ENCODE results near the gene TBX4.

TBX4 gene

DNA sequence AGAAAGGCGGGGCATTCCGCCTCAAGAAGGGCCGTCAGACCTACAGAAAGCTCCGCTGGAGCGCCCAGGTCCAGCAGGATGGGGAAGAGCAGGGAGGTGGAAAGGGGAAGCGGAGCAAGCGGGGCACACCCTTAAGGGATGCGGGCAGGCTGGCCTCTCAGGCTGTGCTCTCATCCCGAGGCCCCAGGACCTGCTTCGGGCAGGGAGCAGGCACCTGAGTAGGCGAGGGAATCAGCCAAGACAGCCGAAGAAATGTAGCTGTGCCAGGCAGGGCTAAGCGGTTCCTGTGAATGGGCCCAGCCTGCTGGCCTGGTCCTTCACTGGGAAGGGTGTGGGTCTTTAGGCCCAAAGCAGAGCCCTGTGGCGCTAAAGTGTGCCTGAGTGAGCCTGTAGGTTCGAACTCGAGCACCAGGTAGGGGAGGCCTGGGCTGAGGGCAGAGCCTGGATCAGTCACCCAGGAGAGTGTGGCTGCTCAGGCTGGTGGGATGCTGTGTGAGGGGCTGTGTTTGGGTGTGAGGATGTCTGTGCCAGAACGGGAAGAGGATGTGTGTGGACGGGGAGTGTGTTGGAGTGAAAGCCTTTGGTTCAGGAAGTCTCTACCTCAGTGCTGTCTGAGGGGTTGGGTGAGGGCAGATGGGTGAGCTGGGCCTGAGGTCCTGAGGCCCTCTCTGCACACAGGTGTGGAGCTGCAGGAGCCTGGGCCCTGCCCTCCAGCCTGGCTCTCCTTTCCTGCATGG lies 3.3 kb downstream of the TBX4 start:
- Histone ChIP-seq H3K9ac (ENCODE audit: low read depth, low read length, poor library complexity, severe bottlenecking) (no peak overlapping the region), H3K9me3 (ENCODE audit: insufficient read depth, low read depth, low read length) (no peaks in the 10 kb centered on the region), H3K4me2 (ENCODE audit: low read depth, low read length, poor library complexity, severe bottlenecking) (no peak overlapping the region), H3K4me1 (ENCODE audit: insufficient read depth, low read length, poor library complexity, severe bottlenecking) (peaks cover 11% of the 10 kb centered on the region), H3K27me3 (ENCODE audit: insufficient read depth, low read length, poor library complexity, severe bottlenecking) (no peaks in the 10 kb centered on the region), H3K9me2 (replicated peaks; ENCODE audit: low read depth, low read length) (no peaks in the 10 kb centered on the region), H4K20me1 (ENCODE audit: insufficient read depth, low read length, poor library complexity, severe bottlenecking) (no peaks in the 10 kb centered on the region), H3K79me2 (ENCODE audit: insufficient read depth, low read length) (no peaks in the 10 kb centered on the region), H3K36me3 (ENCODE audit: insufficient read depth, low read length) (no peaks in the 10 kb centered on the region), H2AFZ (ENCODE audit: low read length) (no peak overlapping the region), H3K4me3 (ENCODE audit: low read length, poor library complexity, severe bottlenecking) (no peak overlapping the region), H3F3A (ENCODE audit: low read depth) (no peaks in the 10 kb centered on the region)
- TF ChIP-seq, protein P1, sequence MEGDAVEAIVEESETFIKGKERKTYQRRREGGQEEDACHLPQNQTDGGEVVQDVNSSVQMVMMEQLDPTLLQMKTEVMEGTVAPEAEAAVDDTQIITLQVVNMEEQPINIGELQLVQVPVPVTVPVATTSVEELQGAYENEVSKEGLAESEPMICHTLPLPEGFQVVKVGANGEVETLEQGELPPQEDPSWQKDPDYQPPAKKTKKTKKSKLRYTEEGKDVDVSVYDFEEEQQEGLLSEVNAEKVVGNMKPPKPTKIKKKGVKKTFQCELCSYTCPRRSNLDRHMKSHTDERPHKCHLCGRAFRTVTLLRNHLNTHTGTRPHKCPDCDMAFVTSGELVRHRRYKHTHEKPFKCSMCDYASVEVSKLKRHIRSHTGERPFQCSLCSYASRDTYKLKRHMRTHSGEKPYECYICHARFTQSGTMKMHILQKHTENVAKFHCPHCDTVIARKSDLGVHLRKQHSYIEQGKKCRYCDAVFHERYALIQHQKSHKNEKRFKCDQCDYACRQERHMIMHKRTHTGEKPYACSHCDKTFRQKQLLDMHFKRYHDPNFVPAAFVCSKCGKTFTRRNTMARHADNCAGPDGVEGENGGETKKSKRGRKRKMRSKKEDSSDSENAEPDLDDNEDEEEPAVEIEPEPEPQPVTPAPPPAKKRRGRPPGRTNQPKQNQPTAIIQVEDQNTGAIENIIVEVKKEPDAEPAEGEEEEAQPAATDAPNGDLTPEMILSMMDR (conservative IDR thresholded peaks at IDR 0.05; ENCODE audit: low read length), result no peak
- TF ChIP-seq EZH2phosphoT487 (IDR thresholded peaks at IDR 0.05; ENCODE audit: borderline replicate concordance), result no peak

DNA sequence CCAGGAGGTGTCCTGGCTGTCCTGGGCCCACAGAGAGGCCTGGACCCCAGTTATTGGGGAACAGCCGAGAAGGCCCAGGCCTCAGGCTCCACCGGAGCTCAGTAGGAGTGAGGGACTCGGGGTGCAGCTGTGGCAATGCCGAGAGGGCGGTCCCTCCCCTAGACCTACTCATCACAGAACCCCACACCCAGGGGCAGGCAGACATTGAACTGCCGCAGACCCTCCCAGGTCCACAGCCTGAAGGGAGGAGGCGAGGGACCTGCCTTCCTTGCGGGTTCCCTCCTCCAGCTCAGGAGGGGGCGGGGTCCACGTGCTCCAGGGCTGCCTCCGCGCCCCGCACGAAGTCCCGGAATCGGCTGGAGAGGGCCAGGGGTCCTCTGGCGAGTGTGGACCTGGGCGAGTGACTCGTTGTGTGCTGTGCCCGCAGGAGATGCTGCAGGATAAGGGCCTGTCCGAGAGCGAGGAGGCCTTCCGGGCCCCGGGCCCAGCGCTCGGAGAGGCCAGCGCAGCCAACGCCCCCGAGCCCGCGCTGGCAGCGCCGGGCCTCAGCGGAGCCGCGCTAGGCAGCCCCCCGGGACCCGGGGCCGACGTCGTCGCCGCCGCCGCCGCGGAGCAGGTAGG lies 3.9 kb downstream of the TBX4 start:
- H3K27me3 ChIP-seq (ENCODE audit: insufficient read depth, low read length, poor library complexity, severe bottlenecking), result no peaks in the 10 kb centered on the region
- H3K79me2 ChIP-seq (ENCODE audit: insufficient read depth, low read length), result no peaks in the 10 kb centered on the region
- H3K9ac ChIP-seq (ENCODE audit: low read depth, low read length, poor library complexity, severe bottlenecking), result no peak overlapping the region
- no peak overlapping the region for H3K4me3 ChIP-seq (ENCODE audit: low read length, poor library complexity, severe bottlenecking)
- H4K20me1 ChIP-seq (ENCODE audit: insufficient read depth, low read length, poor library complexity, severe bottlenecking), result no peaks in the 10 kb centered on the region
- H3K36me3 ChIP-seq (ENCODE audit: insufficient read depth, low read length), result no peaks in the 10 kb centered on the region
- TF ChIP-seq EZH2phosphoT487 (IDR thresholded peaks at IDR 0.05; ENCODE audit: borderline replicate concordance), result no peak
- TF ChIP-seq, protein P1 (conservative IDR thresholded peaks at IDR 0.05; ENCODE audit: low read length), result no peak
- H3F3A ChIP-seq (ENCODE audit: low read depth), result no peaks in the 10 kb centered on the region
- no peaks in the 10 kb centered on the region for H3K9me3 ChIP-seq (ENCODE audit: insufficient read depth, low read depth, low read length)
- no peaks in the 10 kb centered on the region for H3K9me2 ChIP-seq (replicated peaks; ENCODE audit: low read depth, low read length)
- no peak overlapping the region for H3K4me2 ChIP-seq (ENCODE audit: low read depth, low read length, poor library complexity, severe bottlenecking)
- peaks cover 14% of the 10 kb centered on the region for H3K4me1 ChIP-seq (ENCODE audit: insufficient read depth, low read length, poor library complexity, severe bottlenecking)
- no peak overlapping the region for H2AFZ ChIP-seq (ENCODE audit: low read length)

DNA sequence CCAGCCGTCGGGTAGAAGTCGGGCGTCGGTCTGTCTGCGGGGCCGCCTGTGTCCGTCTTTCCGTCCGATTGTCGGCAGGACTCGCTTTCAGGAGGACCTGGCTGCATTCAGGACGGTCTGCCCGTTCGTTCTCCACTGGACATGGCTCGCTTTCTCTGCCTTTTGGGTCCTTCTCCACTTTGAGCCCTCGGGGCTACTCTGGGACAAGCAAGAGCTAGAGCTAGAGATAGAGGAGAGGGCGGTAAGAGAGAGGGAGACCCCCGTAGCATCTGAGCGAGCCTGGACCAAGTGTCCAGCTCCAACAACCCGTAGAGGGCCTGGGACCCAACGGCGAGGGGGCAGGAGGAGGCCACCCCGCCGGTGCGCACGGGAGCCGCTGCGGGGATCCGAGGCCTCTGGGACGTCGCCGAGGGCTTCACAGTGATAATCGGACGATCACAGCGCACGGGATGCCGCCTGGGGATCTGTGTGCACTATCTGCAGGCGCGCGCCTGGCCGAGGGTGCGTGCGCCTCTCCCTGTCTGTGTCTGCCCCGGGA lies 4.5 kb downstream of the TBX4 start:
- H3F3A ChIP-seq (ENCODE audit: low read depth), result no peaks in the 10 kb centered on the region
- H3K4me1 ChIP-seq (ENCODE audit: insufficient read depth, low read length, poor library complexity, severe bottlenecking), result peaks cover 14% of the 10 kb centered on the region
- no peaks in the 10 kb centered on the region for H3K9me3 ChIP-seq (ENCODE audit: insufficient read depth, low read depth, low read length)
- H3K9me2 ChIP-seq (replicated peaks; ENCODE audit: low read depth, low read length), result no peaks in the 10 kb centered on the region
- no peak overlapping the region for H2AFZ ChIP-seq (ENCODE audit: low read length)
- H4K20me1 ChIP-seq (ENCODE audit: insufficient read depth, low read length, poor library complexity, severe bottlenecking), result no peaks in the 10 kb centered on the region
- H3K9ac ChIP-seq (ENCODE audit: low read depth, low read length, poor library complexity, severe bottlenecking), result no peak overlapping the region
- H3K36me3 ChIP-seq (ENCODE audit: insufficient read depth, low read length), result no peaks in the 10 kb centered on the region
- no peak overlapping the region for H3K4me2 ChIP-seq (ENCODE audit: low read depth, low read length, poor library complexity, severe bottlenecking)
- H3K4me3 ChIP-seq (ENCODE audit: low read length, poor library complexity, severe bottlenecking), result no peak overlapping the region
- no peak for TF ChIP-seq EZH2phosphoT487 (IDR thresholded peaks at IDR 0.05; ENCODE audit: borderline replicate concordance)
- TF ChIP-seq, protein P1 (conservative IDR thresholded peaks at IDR 0.05; ENCODE audit: low read length), result no peak
- H3K27me3 ChIP-seq (ENCODE audit: insufficient read depth, low read length, poor library complexity, severe bottlenecking), result no peaks in the 10 kb centered on the region
- H3K79me2 ChIP-seq (ENCODE audit: insufficient read depth, low read length), result no peaks in the 10 kb centered on the region
